K562 (cell line): ENCODE measurements around the gene TUBGCP5. TPM values are rescaled to one million over a fixed set of nuclear protein-coding genes. Genes with fewer than 3 reads are reported as not detected.

ENCODE experiments used
- ARHGAP35 ChIP-seq: fragments of 450-650 bp; IDR thresholded peaks from 2 replicates; pipeline ENCODE4 v1.6.1; 2018; ENCODE audit not compliant: partially characterized antibody
- ESRRB ChIP-seq: fragments of 250-450 bp; sonication (Bioruptor Pico); IDR thresholded peaks from 2 replicates; pipeline ENCODE4 v1.5.0; 2020; ENCODE audit warnings: mild to moderate bottlenecking, moderate library complexity, borderline replicate concordance
- EWSR1 ChIP-seq: fragments of 450-650 bp; IDR thresholded peaks from 2 replicates; pipeline ENCODE4 v1.6.1; 2018; ENCODE audit warnings: borderline replicate concordance, mild to moderate bottlenecking, low read depth, moderate library complexity; ENCODE audit not compliant: partially characterized antibody
- FOXA3 ChIP-seq, 2 experiments: fragments of 450-650 bp in 1 of 2; sonication (generic) in 1 of 2; formaldehyde crosslinking; IDR thresholded peaks in 1 of 2; conservative IDR thresholded peaks in 1 of 2; 2 replicates each; pipeline versions ENCODE4 v1.4.0 to v1.8.0; 2020 to 2022; ENCODE audit warnings: mild to moderate bottlenecking in 2 of 2, missing genetic modification reagents in 1 of 2
- GABPA ChIP-seq: fragments of 200-800 bp; sonication (Bioruptor generic); conservative IDR thresholded peaks from 2 replicates; pipeline ENCODE4 v1.6.1; 2016; ENCODE audit warnings: low read depth, missing genetic modification characterization, missing compliant biosample characterization
- PCBP1 ChIP-seq: fragments of 200-400 bp; formaldehyde crosslinking; IDR thresholded peaks from 2 replicates; pipeline ENCODE4 v1.6.1; 2018; ENCODE audit warnings: mild to moderate bottlenecking, low read depth, low read length; ENCODE audit not compliant: poor library complexity, severe bottlenecking
- PHF8 ChIP-seq: fragments of 200-600 bp; sonication (generic); IDR thresholded peaks from 2 replicates; pipeline ENCODE4 v1.6.1; 2012; ENCODE audit warnings: mixed run types, mild to moderate bottlenecking, inconsistent platforms, low read length, moderate library complexity, borderline replicate concordance
- POLR2H ChIP-seq: IDR thresholded peaks from 2 replicates; pipeline ENCODE4 v1.6.1; 2016; ENCODE audit warnings: missing genetic modification characterization, low read depth, mild to moderate bottlenecking, control low read depth, missing compliant biosample characterization, moderate library complexity
- TBP ChIP-seq: optimal IDR thresholded peaks from 2 replicates; pipeline ENCODE3; 2011; ENCODE audit warnings: low read depth, low read length, improper control_type of control experiment
- XRCC4 ChIP-seq: IDR thresholded peaks from one replicate; pipeline ENCODE4 v1.6.1; 2011; ENCODE audit not compliant: insufficient read depth, insufficient read length; ENCODE audit errors: extremely low read depth
- ZBTB12 ChIP-seq: fragments of 250-450 bp; sonication (Bioruptor Pico); IDR thresholded peaks from 2 replicates; pipeline ENCODE4 v1.4.0; 2020
- ZNF12 ChIP-seq: sonication (generic); formaldehyde crosslinking; IDR thresholded peaks from 2 replicates; pipeline ENCODE4 v1.4.0; 2020; ENCODE audit warnings: mild to moderate bottlenecking, missing genetic modification reagents
- polyA plus RNA-seq, 8 experiments: library from polyadenylated mRNA; depleted of rRNA in 4 of 8; stranded (reverse) in 5 of 8; unstranded in 3 of 8; fragments of >200 nt; fragmentation: Nextera tagmentation in 2 of 8; fragmentation: Illumina TruSeq in 1 of 8; extraction: Ambion mirVana in 2 of 8; extraction: Trizol in 1 of 8; gene quantifications; 2 replicates each; pipeline versions ENCODE4 v1.2.1 to v1.2.3, GENCODE V29; 2011 to 2014; ENCODE audit warnings: inconsistent platforms in 1 of 8, missing spikeins in 1 of 8
- total RNA-seq, 7 experiments: library from RNA; depleted of rRNA in 6 of 7; stranded (reverse); fragments of >200 nt in 6 of 7; fragmentation: Illumina TruSeq in 2 of 7; extraction: Trizol in 2 of 7; gene quantifications; 2 replicates each; pipeline versions ENCODE4 v1.2.1 to v1.2.3, GENCODE V29; 2011 to 2021; ENCODE audit warnings: low replicate concordance in 1 of 7
- TF ChIP-seq, protein P1 (sequence below): sonication (generic); formaldehyde crosslinking; IDR thresholded peaks from 2 replicates; pipeline ENCODE4 v1.8.0; 2022; ENCODE audit warnings: mild to moderate bottlenecking, missing genetic modification reagents
- TF ChIP-seq, protein P2 (sequence below): fragments of 450-650 bp; IDR thresholded peaks from 2 replicates; pipeline ENCODE4 v1.6.1; 2018; ENCODE audit warnings: mild to moderate bottlenecking, low read depth; ENCODE audit not compliant: partially characterized antibody

Gene TUBGCP5
- total and polyA plus RNA-seq, 9 of the 15 experiments (the other 6 are each of a cell fraction or from before 2014, with no cell fraction given), result 5.8 to 33.9 (median 23.2) TPM

DNA sequence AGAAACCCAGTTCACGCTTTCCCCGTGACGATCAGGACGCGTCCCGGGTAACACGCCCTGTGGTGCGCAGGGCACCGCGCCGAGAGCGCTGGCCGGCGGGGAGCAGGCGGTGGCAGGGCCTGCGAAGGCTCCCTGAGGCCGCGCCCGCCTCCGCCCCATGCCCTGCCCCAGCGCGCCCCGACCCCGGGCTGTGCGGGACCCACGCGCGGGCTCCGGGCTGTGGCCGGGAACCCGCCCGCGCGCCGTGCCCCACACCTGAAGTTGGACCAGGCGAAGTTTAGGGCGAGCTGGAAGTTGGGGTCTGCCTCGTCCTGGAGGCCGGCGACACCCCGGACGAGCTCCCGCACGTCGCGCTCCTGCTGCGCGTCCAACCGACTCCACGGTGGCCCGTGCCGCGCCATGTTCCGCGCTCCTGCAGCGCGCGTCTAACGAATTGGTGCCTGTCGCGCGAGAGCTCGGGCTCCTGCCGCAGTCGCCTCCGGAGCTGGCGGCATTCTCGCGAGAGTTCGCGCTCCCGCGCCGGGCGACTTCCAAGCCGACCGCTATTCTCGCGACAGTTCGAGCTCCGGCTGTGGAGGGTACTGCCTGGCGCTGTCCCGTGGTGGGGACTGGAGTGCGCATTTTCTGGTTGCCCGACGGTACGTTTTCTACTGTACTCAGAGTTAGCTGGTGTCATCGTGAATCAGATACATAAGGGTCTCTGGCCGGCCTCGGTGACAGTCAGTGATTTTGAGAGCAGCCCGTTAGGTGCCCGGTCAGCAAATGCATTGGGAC lies at the start of gene TUBGCP5 (continued):
- TF ChIP-seq TBP (peak; percentile 95), ESRRB (CRISPR knock-in tag) (no peak), ZBTB12 (no peak), XRCC4 (no peak), FOXA3 (CRISPR knock-in tag; conservative IDR thresholded peaks at IDR 0.05 in 1 of 2, IDR thresholded peaks at IDR 0.05 in 1 of 2) (0 out of 4 replicates have a peak, but pooled peaks of 1 of the 2 experiments have one; percentile 27), POLR2H (tag) (peak; percentile 76), ARHGAP35 (peak; percentile 99), GABPA (tag) (0 out of 2 replicates have a peak, but pooled peaks have one; percentile 17), EWSR1 (no peak), PCBP1 (no peak), ZNF12 (CRISPR knock-in tag) (0 out of 2 replicates have a peak, but pooled peaks have one; percentile 48), PHF8 (peak; percentile 96; the same call in 1 of the 2 replicates)
- TF ChIP-seq, protein P1, sequence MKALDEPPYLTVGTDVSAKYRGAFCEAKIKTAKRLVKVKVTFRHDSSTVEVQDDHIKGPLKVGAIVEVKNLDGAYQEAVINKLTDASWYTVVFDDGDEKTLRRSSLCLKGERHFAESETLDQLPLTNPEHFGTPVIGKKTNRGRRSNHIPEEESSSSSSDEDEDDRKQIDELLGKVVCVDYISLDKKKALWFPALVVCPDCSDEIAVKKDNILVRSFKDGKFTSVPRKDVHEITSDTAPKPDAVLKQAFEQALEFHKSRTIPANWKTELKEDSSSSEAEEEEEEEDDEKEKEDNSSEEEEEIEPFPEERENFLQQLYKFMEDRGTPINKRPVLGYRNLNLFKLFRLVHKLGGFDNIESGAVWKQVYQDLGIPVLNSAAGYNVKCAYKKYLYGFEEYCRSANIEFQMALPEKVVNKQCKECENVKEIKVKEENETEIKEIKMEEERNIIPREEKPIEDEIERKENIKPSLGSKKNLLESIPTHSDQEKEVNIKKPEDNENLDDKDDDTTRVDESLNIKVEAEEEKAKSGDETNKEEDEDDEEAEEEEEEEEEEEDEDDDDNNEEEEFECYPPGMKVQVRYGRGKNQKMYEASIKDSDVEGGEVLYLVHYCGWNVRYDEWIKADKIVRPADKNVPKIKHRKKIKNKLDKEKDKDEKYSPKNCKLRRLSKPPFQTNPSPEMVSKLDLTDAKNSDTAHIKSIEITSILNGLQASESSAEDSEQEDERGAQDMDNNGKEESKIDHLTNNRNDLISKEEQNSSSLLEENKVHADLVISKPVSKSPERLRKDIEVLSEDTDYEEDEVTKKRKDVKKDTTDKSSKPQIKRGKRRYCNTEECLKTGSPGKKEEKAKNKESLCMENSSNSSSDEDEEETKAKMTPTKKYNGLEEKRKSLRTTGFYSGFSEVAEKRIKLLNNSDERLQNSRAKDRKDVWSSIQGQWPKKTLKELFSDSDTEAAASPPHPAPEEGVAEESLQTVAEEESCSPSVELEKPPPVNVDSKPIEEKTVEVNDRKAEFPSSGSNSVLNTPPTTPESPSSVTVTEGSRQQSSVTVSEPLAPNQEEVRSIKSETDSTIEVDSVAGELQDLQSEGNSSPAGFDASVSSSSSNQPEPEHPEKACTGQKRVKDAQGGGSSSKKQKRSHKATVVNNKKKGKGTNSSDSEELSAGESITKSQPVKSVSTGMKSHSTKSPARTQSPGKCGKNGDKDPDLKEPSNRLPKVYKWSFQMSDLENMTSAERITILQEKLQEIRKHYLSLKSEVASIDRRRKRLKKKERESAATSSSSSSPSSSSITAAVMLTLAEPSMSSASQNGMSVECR, result peak; percentile 55; the same call in 1 of the 2 replicates
- TF ChIP-seq, protein P2, sequence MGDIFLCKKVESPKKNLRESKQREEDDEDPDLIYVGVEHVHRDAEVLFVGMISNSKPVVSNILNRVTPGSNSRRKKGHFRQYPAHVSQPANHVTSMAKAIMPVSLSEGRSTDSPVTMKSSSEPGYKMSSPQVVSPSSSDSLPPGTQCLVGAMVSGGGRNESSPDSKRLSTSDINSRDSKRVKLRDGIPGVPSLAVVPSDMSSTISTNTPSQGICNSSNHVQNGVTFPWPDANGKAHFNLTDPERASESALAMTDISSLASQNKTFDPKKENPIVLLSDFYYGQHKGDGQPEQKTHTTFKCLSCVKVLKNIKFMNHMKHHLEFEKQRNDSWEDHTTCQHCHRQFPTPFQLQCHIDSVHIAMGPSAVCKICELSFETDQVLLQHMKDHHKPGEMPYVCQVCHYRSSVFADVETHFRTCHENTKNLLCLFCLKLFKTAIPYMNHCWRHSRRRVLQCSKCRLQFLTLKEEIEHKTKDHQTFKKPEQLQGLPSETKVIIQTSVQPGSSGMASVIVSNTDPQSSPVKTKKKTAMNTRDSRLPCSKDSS, result no peak
